ENCODE measurements around the gene SNRNP40.

DNA sequence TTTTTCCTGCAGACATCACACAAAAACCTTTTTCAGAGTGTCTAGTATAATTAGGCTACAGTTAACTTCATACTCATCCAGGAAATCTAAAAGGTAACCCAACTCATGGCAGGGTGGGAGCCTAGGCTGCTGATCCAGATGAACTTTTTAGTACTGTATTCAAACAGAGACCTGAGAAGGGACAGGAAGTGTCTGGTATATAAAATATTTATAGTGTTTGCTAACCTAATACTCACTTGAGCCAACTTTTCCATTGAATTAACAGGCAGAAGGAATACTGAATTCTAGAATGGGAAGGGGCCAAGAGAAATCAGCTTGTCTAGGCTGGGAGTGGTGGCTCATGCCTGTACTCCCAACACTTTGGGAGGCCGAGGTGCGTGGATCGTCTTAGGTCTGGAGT, 34.7 kb downstream of the SNRNP40 start:
- TF ChIP-seq PML (IDR thresholded peaks at IDR 0.05; ENCODE audit: low read length): no peak
- no peak for TF ChIP-seq CEBPB (IDR thresholded peaks at IDR 0.05; ENCODE audit: borderline replicate concordance in 1 of 2, low read depth in 2 of 2, low read length in 2 of 2)
- TF ChIP-seq EZH2 (IDR thresholded peaks at IDR 0.05; ENCODE audit: borderline replicate concordance, control insufficient read depth, low read depth, low read length): no peak
- no peak for TF ChIP-seq NFIC (IDR thresholded peaks at IDR 0.05; ENCODE audit: low read depth, low read length)
- TF ChIP-seq CTCF (IDR thresholded peaks at IDR 0.05 in 2 of 3, conservative IDR thresholded peaks at IDR 0.05 in 1 of 3; ENCODE audit: control insufficient read depth in 2 of 3, extremely low read depth in 1 of 3, insufficient read depth in 1 of 3, low read depth in 3 of 3, low read length in 3 of 3): no peak

Data from GM12878 (cell line).